Gastroesophageal sphincter (tissue), 3 donors: Measurements from ENCODE around the gene DNAH17.

Experiments
- POLR2A ChIP-seq, 2 donors: fragments of 450-650 bp; IDR thresholded peaks; one replicate each; pipeline ENCODE4 v1.6.1; 2017; ENCODE audit warnings: antibody characterized with exemption in 2 of 2, mild to moderate bottlenecking in 2 of 2, moderate library complexity in 1 of 2
- POLR2AphosphoS5 ChIP-seq: sonication (generic); formaldehyde crosslinking; IDR thresholded peaks from one replicate; pipeline ENCODE4 v1.6.1; 2017; ENCODE audit warnings: antibody characterized with exemption
- TF ChIP-seq, protein P1 (sequence below), 4 experiments: fragments of 200-600 bp in 2 of 4; fragments of 450-650 bp in 2 of 4; sonication (generic) in 1 of 4; IDR thresholded peaks; one replicate each; pipeline ENCODE4 v1.5.1; 2017 to 2019; ENCODE audit warnings: antibody characterized with exemption in 4 of 4, mild to moderate bottlenecking in 2 of 4, moderate library complexity in 2 of 4

DNA sequence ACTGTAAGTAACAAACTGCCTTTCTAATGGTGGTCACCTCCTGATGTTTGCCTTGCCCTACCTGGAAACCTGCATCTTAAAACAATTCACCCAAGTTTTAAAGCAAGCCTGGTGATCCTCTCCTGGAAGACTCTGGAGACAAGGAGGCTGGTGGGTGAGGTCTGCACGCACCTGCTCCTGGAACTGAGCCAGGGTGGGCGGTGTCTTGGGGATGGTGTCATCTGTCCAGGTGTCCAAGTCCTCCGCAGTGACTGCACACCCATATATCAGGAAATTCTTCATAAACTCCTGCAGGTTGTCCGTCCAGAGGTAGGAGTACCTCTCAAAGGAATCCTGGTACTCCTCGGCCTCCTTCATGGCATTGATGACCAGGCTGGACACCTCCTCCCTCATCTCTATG is 44.9 kb downstream of the DNAH17 start:
- TF ChIP-seq, protein P1, sequence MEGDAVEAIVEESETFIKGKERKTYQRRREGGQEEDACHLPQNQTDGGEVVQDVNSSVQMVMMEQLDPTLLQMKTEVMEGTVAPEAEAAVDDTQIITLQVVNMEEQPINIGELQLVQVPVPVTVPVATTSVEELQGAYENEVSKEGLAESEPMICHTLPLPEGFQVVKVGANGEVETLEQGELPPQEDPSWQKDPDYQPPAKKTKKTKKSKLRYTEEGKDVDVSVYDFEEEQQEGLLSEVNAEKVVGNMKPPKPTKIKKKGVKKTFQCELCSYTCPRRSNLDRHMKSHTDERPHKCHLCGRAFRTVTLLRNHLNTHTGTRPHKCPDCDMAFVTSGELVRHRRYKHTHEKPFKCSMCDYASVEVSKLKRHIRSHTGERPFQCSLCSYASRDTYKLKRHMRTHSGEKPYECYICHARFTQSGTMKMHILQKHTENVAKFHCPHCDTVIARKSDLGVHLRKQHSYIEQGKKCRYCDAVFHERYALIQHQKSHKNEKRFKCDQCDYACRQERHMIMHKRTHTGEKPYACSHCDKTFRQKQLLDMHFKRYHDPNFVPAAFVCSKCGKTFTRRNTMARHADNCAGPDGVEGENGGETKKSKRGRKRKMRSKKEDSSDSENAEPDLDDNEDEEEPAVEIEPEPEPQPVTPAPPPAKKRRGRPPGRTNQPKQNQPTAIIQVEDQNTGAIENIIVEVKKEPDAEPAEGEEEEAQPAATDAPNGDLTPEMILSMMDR (IDR thresholded peaks at IDR 0.05), result no peak
- TF ChIP-seq POLR2A (IDR thresholded peaks at IDR 0.05) (no peak), POLR2AphosphoS5 (no peak)
